ENCODE results near the gene TAF6.

Gene TAF6

GRCh38 chr7:100111914-100112313, 7.2 kb downstream of the TAF6 start:
- H3K4me1 ChIP-seq (ENCODE audit: low read length): no peaks in the 10 kb centered on the region
- H4K20me1 ChIP-seq (ENCODE audit: insufficient read depth, low read length): no peaks in the 10 kb centered on the region
- H2AFZ ChIP-seq (ENCODE audit: low read depth, low read length): no peak overlapping the region
- no peak overlapping the region for H3K27ac ChIP-seq (ENCODE audit: low read length)
- H3K27me3 ChIP-seq (ENCODE audit: low read depth, low read length): no peaks in the 10 kb centered on the region
- TF ChIP-seq CTCF (IDR thresholded peaks at IDR 0.05; ENCODE audit: low read depth, low read length): no peak
- TF ChIP-seq EZH2phosphoT487 (IDR thresholded peaks at IDR 0.05; ENCODE audit: low read depth): no peak
- no peaks in the 10 kb centered on the region for H3K9me3 ChIP-seq (ENCODE audit: insufficient read depth, low read length)
- H3K4me3 ChIP-seq (ENCODE audit: low read length): no peak overlapping the region
- no peaks in the 10 kb centered on the region for H3K79me2 ChIP-seq (ENCODE audit: low read length)
- no peak overlapping the region for H3K4me2 ChIP-seq (ENCODE audit: low read length)
- no peak overlapping the region for H3K9ac ChIP-seq (ENCODE audit: low read length)
- H3K36me3 ChIP-seq (replicated peaks; ENCODE audit: low read depth, low read length): peaks cover 27% of the 10 kb centered on the region

- H3K4me2 ChIP-seq (ENCODE audit: low read length): no peak overlapping the region
- no peak for TF ChIP-seq CTCF (IDR thresholded peaks at IDR 0.05; ENCODE audit: low read depth, low read length)
- no peak for TF ChIP-seq EZH2phosphoT487 (IDR thresholded peaks at IDR 0.05; ENCODE audit: low read depth)
- H3K4me3 ChIP-seq (ENCODE audit: low read length): no peak overlapping the region
- H4K20me1 ChIP-seq (ENCODE audit: insufficient read depth, low read length): no peaks in the 10 kb centered on the region
- H2AFZ ChIP-seq (ENCODE audit: low read depth, low read length): no peak overlapping the region
- no peaks in the 10 kb centered on the region for H3K79me2 ChIP-seq (ENCODE audit: low read length)
- H3K9ac ChIP-seq (ENCODE audit: low read length): no peak overlapping the region
- no peak overlapping the region for H3K27ac ChIP-seq (ENCODE audit: low read length)
- H3K36me3 ChIP-seq (replicated peaks; ENCODE audit: low read depth, low read length): peaks cover 27% of the 10 kb centered on the region
- H3K4me1 ChIP-seq (ENCODE audit: low read length): no peaks in the 10 kb centered on the region
- H3K27me3 ChIP-seq (ENCODE audit: low read depth, low read length): no peaks in the 10 kb centered on the region
- no peaks in the 10 kb centered on the region for H3K9me3 ChIP-seq (ENCODE audit: insufficient read depth, low read length)
Measured at GRCh38 chr7:100111156-100111555, 8.0 kb downstream of the TAF6 start.

- no peak overlapping the region for H3K4me3 ChIP-seq (ENCODE audit: low read length)
- no peak overlapping the region for H2AFZ ChIP-seq (ENCODE audit: low read depth, low read length)
- H3K4me1 ChIP-seq (ENCODE audit: low read length): no peaks in the 10 kb centered on the region
- no peaks in the 10 kb centered on the region for H3K79me2 ChIP-seq (ENCODE audit: low read length)
- H4K20me1 ChIP-seq (ENCODE audit: insufficient read depth, low read length): no peaks in the 10 kb centered on the region
- TF ChIP-seq EZH2phosphoT487 (IDR thresholded peaks at IDR 0.05; ENCODE audit: low read depth): no peak
- TF ChIP-seq CTCF (IDR thresholded peaks at IDR 0.05; ENCODE audit: low read depth, low read length): no peak
- no peaks in the 10 kb centered on the region for H3K9me3 ChIP-seq (ENCODE audit: insufficient read depth, low read length)
- no peaks in the 10 kb centered on the region for H3K27me3 ChIP-seq (ENCODE audit: low read depth, low read length)
- H3K4me2 ChIP-seq (ENCODE audit: low read length): no peak overlapping the region
- no peak overlapping the region for H3K9ac ChIP-seq (ENCODE audit: low read length)
- H3K36me3 ChIP-seq (replicated peaks; ENCODE audit: low read depth, low read length): peaks cover 31% of the 10 kb centered on the region
- H3K27ac ChIP-seq (ENCODE audit: low read length): no peak overlapping the region
Measured at GRCh38 chr7:100109521-100110163, 9.5 kb downstream of the TAF6 start.

- TF ChIP-seq CTCF (IDR thresholded peaks at IDR 0.05; ENCODE audit: low read depth, low read length) (no peak), EZH2phosphoT487 (IDR thresholded peaks at IDR 0.05; ENCODE audit: low read depth) (no peak)
- H3K36me3 ChIP-seq (replicated peaks; ENCODE audit: low read depth, low read length): peaks cover 31% of the 10 kb centered on the region
Measured at GRCh38 chr7:100107890-100108289, 11.3 kb downstream of the TAF6 start.

More at GRCh38 chr7:100107890-100108289, 11.3 kb downstream of the TAF6 start:
- no peaks in the 10 kb centered on the region for H3K79me2 ChIP-seq (ENCODE audit: low read length)
- no peaks in the 10 kb centered on the region for H3K27me3 ChIP-seq (ENCODE audit: low read depth, low read length)
- H3K4me1 ChIP-seq (ENCODE audit: low read length): no peaks in the 10 kb centered on the region
- no peak overlapping the region for H3K9ac ChIP-seq (ENCODE audit: low read length)
- H3K27ac ChIP-seq (ENCODE audit: low read length): no peak overlapping the region
- no peaks in the 10 kb centered on the region for H4K20me1 ChIP-seq (ENCODE audit: insufficient read depth, low read length)
- H3K4me3 ChIP-seq (ENCODE audit: low read length): no peak overlapping the region
- no peak overlapping the region for H3K4me2 ChIP-seq (ENCODE audit: low read length)
- no peaks in the 10 kb centered on the region for H3K9me3 ChIP-seq (ENCODE audit: insufficient read depth, low read length)
- H2AFZ ChIP-seq (ENCODE audit: low read depth, low read length): no peak overlapping the region

All from OCI-LY3 (cell line).